HepG2 (cell line): ENCODE data around the gene COPZ2. TPM values are rescaled to one million over a fixed set of nuclear protein-coding genes. Genes with fewer than 3 reads are reported as not detected.

Experiments used
- ATAC-seq: fragments of 200-7000 bp; cut with Tn5 transposase; 3 replicates; pipeline ENCODE4 v1.9.1; 2020; ENCODE audit warnings: mild to moderate bottlenecking, moderate library complexity
- BruUV-seq: library from RNA; stranded (reverse); fragments of 400-500 nt; replicated peaks from 2 replicates; lab custom pipeline; 2021; lab: Mats Ljungman, UMichigan
- CTCF ChIA-PET: fragments of 300-600 bp; formaldehyde crosslinking; extraction: SDS; loops from one replicate; lab custom pipeline; 2021; ENCODE audit warnings: low total read pairs, inconsistent platforms, low intra/inter-chr PET ratio; lab: Yijun Ruan, JAX
- POLR2A ChIA-PET: fragments of 350-600 bp; sonication (Branson Sonifier 250); formaldehyde crosslinking; loops from one replicate; lab custom pipeline; 2020; ENCODE audit warnings: antibody characterized with exemption, inconsistent platforms; lab: Yijun Ruan, JAX
- DNase-seq: peaks from one replicate; pipeline ENCODE4 v3.0.0-alpha.2; 2015; ENCODE audit warnings: low spot score
- FAIRE-seq: peaks from 3 replicates; lab custom pipeline; 2011; peaks lifted over from hg19 to GRCh38; lab: Jason Lieb, UNC
- H2AFZ ChIP-seq: one replicate; pipeline ENCODE4 v1.6.1; 2011; ENCODE audit warnings: low read length, inconsistent platforms
- H3K27ac ChIP-seq: fragments of 300-600 bp; 3 replicates; pipeline ENCODE4 v1.8.0; 2011; ENCODE audit warnings: mixed run types, mild to moderate bottlenecking, mixed read lengths, low read length, inconsistent platforms; ENCODE audit not compliant: insufficient read depth; ENCODE audit errors: extremely low read length
- H3K27me3 ChIP-seq, 2 experiments: fragments of 200-600 bp in 1 of 2; 2 replicates in 1 of 2; 3 replicates in 1 of 2; pipeline versions ENCODE4 v1.6.0 to v1.8.0; 2011; ENCODE audit warnings: low read length in 2 of 2, mild to moderate bottlenecking in 2 of 2, moderate library complexity in 2 of 2, inconsistent platforms in 1 of 2; ENCODE audit not compliant: insufficient read depth in 2 of 2, control insufficient read depth in 1 of 2
- H3K36me3 ChIP-seq, 2 experiments: fragments of 200-600 bp in 1 of 2; replicated peaks in 1 of 2; 2 replicates in 1 of 2; 3 replicates in 1 of 2; pipeline versions ENCODE4 v1.5.1 to v1.8.0; 2011; ENCODE audit warnings: low read length in 2 of 2, inconsistent platforms in 1 of 2; ENCODE audit not compliant: insufficient read depth in 2 of 2, control insufficient read depth in 1 of 2
- H3K4me1 ChIP-seq: 2 replicates; pipeline ENCODE4 v1.5.1; 2012; ENCODE audit warnings: low read length, inconsistent platforms; ENCODE audit not compliant: insufficient read depth
- H3K4me2 ChIP-seq: 2 replicates; pipeline ENCODE4 v1.6.0; 2011; ENCODE audit warnings: low read depth, low read length, inconsistent platforms
- H3K4me3 ChIP-seq, 3 experiments: fragments of 200-600 bp in 1 of 3; sonication (generic), shearing (Covaris generic) in 1 of 3; replicated peaks in 1 of 3; 2 replicates each; pipeline ENCODE4 v1.5.1; 2011 to 2016; ENCODE audit warnings: low read length in 3 of 3, inconsistent platforms in 2 of 3, low read depth in 2 of 3, mild to moderate bottlenecking in 2 of 3, control low read depth in 1 of 3, mixed read lengths in 1 of 3; ENCODE audit not compliant: insufficient read depth in 1 of 3
- H3K79me2 ChIP-seq: one replicate; pipeline ENCODE4 v1.6.1; 2011; ENCODE audit warnings: low read length, inconsistent platforms; ENCODE audit not compliant: insufficient read depth
- H3K9ac ChIP-seq: 2 replicates; pipeline ENCODE4 v1.6.0; 2011; ENCODE audit warnings: mild to moderate bottlenecking, low read depth, low read length, inconsistent platforms; ENCODE audit not compliant: insufficient read depth
- H3K9me3 ChIP-seq: 2 replicates; pipeline ENCODE4 v1.5.1; 2012; ENCODE audit warnings: mild to moderate bottlenecking, low read length
- H4K20me1 ChIP-seq: 2 replicates; pipeline ENCODE4 v1.6.0; 2011; ENCODE audit warnings: inconsistent platforms, mild to moderate bottlenecking, low read length, moderate library complexity; ENCODE audit not compliant: insufficient read depth
- BCL6 ChIP-seq: IDR thresholded peaks from 2 replicates; pipeline ENCODE4 v1.6.1; 2016; ENCODE audit warnings: missing genetic modification reagents, missing compliant biosample characterization
- EHMT2 ChIP-seq: fragments of 200-600 bp; sonication (generic); IDR thresholded peaks from 2 replicates; pipeline ENCODE4 v1.7.0; 2017; ENCODE audit warnings: antibody characterized with exemption, low read depth, low read length, borderline replicate concordance
- ETV5 ChIP-seq: IDR thresholded peaks from 2 replicates; pipeline ENCODE4 v1.6.1; 2018; ENCODE audit warnings: missing biosample characterization, missing genetic modification reagents, inconsistent platforms, borderline replicate concordance
- NFKB2 ChIP-seq: sonication (generic); formaldehyde crosslinking; IDR thresholded peaks from 2 replicates; pipeline ENCODE4 v1.4.0; 2020; ENCODE audit warnings: missing genetic modification reagents, borderline replicate concordance
- RBM39 ChIP-seq: fragments of 200-400 bp; formaldehyde crosslinking; IDR thresholded peaks from one replicate; pipeline ENCODE4 v1.6.1; 2018; ENCODE audit warnings: antibody characterized with exemption, mild to moderate bottlenecking, low read depth, low read length; ENCODE audit not compliant: poor library complexity, severe bottlenecking
- SIN3B ChIP-seq: fragments of 150-350 bp; IDR thresholded peaks from 2 replicates; pipeline ENCODE4 v1.6.1; 2014; ENCODE audit warnings: low read length
- YEATS2 ChIP-seq: sonication (generic); formaldehyde crosslinking; IDR thresholded peaks from 2 replicates; pipeline ENCODE4 v1.4.0; 2020; ENCODE audit warnings: missing genetic modification reagents, borderline replicate concordance
- ZBTB8A ChIP-seq: sonication (generic); formaldehyde crosslinking; IDR thresholded peaks from 2 replicates; pipeline ENCODE4 v1.4.0; 2020; ENCODE audit warnings: mild to moderate bottlenecking, low read depth, missing genetic modification reagents, borderline replicate concordance
- ZFP62 ChIP-seq: sonication (generic); formaldehyde crosslinking; IDR thresholded peaks from 2 replicates; pipeline ENCODE4 v1.4.0; 2020; ENCODE audit warnings: missing genetic modification reagents
- ZNF264 ChIP-seq: sonication (generic); formaldehyde crosslinking; IDR thresholded peaks from 2 replicates; pipeline ENCODE4 v1.4.0; 2020; ENCODE audit warnings: missing genetic modification reagents
- ZNF44 ChIP-seq: sonication (generic); formaldehyde crosslinking; IDR thresholded peaks from 2 replicates; pipeline ENCODE4 v1.5.1; 2020; ENCODE audit warnings: mild to moderate bottlenecking, missing genetic modification reagents
- ZNF460 ChIP-seq: sonication (generic); formaldehyde crosslinking; IDR thresholded peaks from 2 replicates; pipeline ENCODE4 v1.5.1; 2020; ENCODE audit warnings: missing genetic modification reagents, mild to moderate bottlenecking, borderline replicate concordance
- ZNF781 ChIP-seq: sonication (generic); formaldehyde crosslinking; IDR thresholded peaks from 2 replicates; pipeline ENCODE4 v1.5.1; 2020; ENCODE audit warnings: borderline replicate concordance, mild to moderate bottlenecking, missing genetic modification reagents; ENCODE audit errors: not compliant biosample characterization
- WGBS: methylation state at CpG from one replicate; pipeline ENCODE4 v1.1.6; 2017; ENCODE audit warnings: low lambda C conversion rate; 5-methylcytosine and 5-hydroxymethylcytosine counted together
- in situ Hi-C: cut with HindIII; loops from 2 replicates; pipeline ENCODE4 v1.10.0; 2017; ENCODE audit warnings: low pct_unique_long_range_greater_than_20kb; ENCODE audit not compliant: extremely low pct_ligation_motif_present
- intact Hi-C: fragments of 100-400 bp; cut with micrococcal nuclease; formaldehyde crosslinking; loops from one replicate; pipeline ENCODE4 v1.10.0; 2022; ENCODE audit not compliant: unreplicated experiment
- polyA plus RNA-seq, 8 experiments: library from polyadenylated mRNA; depleted of rRNA in 3 of 8; stranded (reverse) in 7 of 8; unstranded in 1 of 8; fragments of >200 nt; fragmentation: Illumina TruSeq in 4 of 8; extraction: Trizol in 4 of 8; gene quantifications; 2 replicates each; pipeline versions ENCODE4 v1.2.1 to v1.2.3, GENCODE V29; 2011 to 2016; ENCODE audit warnings: low read depth in 4 of 8, missing spikeins in 1 of 8, mixed read lengths in 1 of 8; ENCODE audit not compliant: insufficient read depth in 1 of 8
- total RNA-seq, 5 experiments: library from RNA; depleted of rRNA; stranded (reverse); fragments of >200 nt; fragmentation: Illumina TruSeq; extraction: Trizol; gene quantifications; 2 replicates each; pipeline ENCODE4 v1.2.3, GENCODE V29; 2016; ENCODE audit warnings: low read depth in 1 of 5
- TF ChIP-seq, protein P1 (sequence below): sonication (generic); formaldehyde crosslinking; IDR thresholded peaks from 2 replicates; pipeline ENCODE4 v1.5.1; 2020; ENCODE audit warnings: mild to moderate bottlenecking, missing genetic modification reagents, borderline replicate concordance
- TF ChIP-seq, protein P2 (sequence below): sonication (generic); formaldehyde crosslinking; conservative IDR thresholded peaks from 2 replicates; pipeline ENCODE4 v1.8.0; 2022; ENCODE audit warnings: mild to moderate bottlenecking, moderate library complexity, missing genetic modification reagents
- TF ChIP-seq, protein P3 (sequence below): sonication (generic); formaldehyde crosslinking; IDR thresholded peaks from 2 replicates; pipeline ENCODE4 v1.4.0; 2020; ENCODE audit warnings: low read depth, mild to moderate bottlenecking, missing genetic modification reagents
- TF ChIP-seq, protein P4 (sequence below): sonication (generic); formaldehyde crosslinking; IDR thresholded peaks from 2 replicates; pipeline ENCODE4 v1.4.0; 2020; ENCODE audit warnings: missing genetic modification reagents
- TF ChIP-seq, protein P5 (sequence below): sonication (generic); formaldehyde crosslinking; IDR thresholded peaks from 2 replicates; pipeline ENCODE4 v1.8.1; 2023; ENCODE audit warnings: mild to moderate bottlenecking, moderate library complexity, missing genetic modification reagents
- TF ChIP-seq, protein P6 (sequence below): IDR thresholded peaks from 2 replicates; pipeline ENCODE4 v1.6.1; 2018; ENCODE audit warnings: missing genetic modification reagents

The COPZ2 gene
- total and polyA plus RNA-seq, 2 of the 13 experiments (the other 11 are each of a cell fraction or from before 2014, with no cell fraction given): 0.61 to 1.5 TPM

DNA sequence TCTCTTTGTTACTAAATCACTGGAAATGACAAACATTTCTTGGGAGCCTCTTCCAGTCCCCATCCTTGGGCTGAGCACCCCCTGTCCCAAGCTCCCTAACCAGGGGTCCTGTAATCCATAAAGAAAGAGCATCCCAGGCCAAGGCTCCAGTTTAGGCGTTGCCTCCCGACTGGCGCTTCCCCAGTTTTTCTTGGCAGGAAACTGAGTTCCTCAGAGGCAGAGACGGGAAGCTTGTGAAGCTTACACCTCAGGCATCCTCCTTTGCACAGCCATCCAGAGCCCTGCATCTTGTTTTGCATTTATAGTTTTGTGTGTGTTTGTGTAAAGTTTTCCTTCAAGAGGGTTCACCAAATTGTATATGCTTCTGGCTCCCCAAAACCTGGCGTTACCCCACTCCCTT is 7.1 kb downstream of the COPZ2 start:
- Histone ChIP-seq H3K4me1 (peaks cover 16% of the 10 kb centered on the region), H4K20me1 (no peaks in the 10 kb centered on the region), H3K36me3 (no peaks in the 10 kb centered on the region), H3K27ac (no peak overlapping the region)
- FAIRE-seq: no peak
- no TSS peak for BruUV-seq
- ChIA-PET POLR2A (interaction anchor here (0.5 kb wide), 1 partner anchor 18 kb away, joined by 3 read pairs; the partner anchor contains the start of gene NFE2L1), CTCF (no interaction called here)
- no peak for DNase-seq
- 44% methylated on average over 5 of the region's 5 CpGs for WGBS
- no peak for TF ChIP-seq YEATS2 (CRISPR knock-in tag)
- no peak for TF ChIP-seq BCL6 (CRISPR knock-in tag)
- TF ChIP-seq, protein P1, sequence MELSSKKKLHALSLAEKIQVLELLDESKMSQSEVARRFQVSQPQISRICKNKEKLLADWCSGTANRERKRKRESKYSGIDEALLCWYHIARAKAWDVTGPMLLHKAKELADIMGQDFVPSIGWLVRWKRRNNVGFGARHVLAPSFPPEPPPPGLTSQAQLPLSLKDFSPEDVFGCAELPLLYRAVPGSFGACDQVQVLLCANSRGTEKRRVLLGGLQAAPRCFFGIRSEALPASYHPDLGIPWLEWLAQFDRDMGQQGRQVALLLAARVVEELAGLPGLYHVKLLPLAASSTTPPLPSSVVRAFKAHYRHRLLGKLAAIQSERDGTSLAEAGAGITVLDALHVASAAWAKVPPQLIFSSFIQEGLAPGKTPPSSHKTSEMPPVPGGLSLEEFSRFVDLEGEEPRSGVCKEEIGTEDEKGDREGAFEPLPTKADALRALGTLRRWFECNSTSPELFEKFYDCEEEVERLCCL (CRISPR knock-in tag): no peak
- no peak for TF ChIP-seq ZNF264 (CRISPR knock-in tag)
- TF ChIP-seq, protein P2, sequence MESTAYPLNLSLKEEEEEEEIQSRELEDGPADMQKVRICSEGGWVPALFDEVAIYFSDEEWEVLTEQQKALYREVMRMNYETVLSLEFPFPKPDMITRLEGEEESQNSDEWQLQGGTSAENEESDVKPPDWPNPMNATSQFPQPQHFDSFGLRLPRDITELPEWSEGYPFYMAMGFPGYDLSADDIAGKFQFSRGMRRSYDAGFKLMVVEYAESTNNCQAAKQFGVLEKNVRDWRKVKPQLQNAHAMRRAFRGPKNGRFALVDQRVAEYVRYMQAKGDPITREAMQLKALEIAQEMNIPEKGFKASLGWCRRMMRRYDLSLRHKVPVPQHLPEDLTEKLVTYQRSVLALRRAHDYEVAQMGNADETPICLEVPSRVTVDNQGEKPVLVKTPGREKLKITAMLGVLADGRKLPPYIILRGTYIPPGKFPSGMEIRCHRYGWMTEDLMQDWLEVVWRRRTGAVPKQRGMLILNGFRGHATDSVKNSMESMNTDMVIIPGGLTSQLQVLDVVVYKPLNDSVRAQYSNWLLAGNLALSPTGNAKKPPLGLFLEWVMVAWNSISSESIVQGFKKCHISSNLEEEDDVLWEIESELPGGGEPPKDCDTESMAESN (CRISPR knock-in tag): no peak
- TF ChIP-seq RBM39: no peak
- no peak for TF ChIP-seq EHMT2
- TF ChIP-seq ZNF460 (CRISPR knock-in tag): no peak
- TF ChIP-seq ZFP62 (CRISPR knock-in tag): no peak
- TF ChIP-seq, protein P3, sequence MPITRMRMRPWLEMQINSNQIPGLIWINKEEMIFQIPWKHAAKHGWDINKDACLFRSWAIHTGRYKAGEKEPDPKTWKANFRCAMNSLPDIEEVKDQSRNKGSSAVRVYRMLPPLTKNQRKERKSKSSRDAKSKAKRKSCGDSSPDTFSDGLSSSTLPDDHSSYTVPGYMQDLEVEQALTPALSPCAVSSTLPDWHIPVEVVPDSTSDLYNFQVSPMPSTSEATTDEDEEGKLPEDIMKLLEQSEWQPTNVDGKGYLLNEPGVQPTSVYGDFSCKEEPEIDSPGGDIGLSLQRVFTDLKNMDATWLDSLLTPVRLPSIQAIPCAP (CRISPR knock-in tag): no peak
- TF ChIP-seq, protein P4, sequence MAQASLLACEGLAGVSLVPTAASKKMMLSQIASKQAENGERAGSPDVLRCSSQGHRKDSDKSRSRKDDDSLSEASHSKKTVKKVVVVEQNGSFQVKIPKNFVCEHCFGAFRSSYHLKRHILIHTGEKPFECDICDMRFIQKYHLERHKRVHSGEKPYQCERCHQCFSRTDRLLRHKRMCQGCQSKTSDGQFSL (CRISPR knock-in tag): no peak
- no peak for TF ChIP-seq SIN3B
- TF ChIP-seq, protein P5, sequence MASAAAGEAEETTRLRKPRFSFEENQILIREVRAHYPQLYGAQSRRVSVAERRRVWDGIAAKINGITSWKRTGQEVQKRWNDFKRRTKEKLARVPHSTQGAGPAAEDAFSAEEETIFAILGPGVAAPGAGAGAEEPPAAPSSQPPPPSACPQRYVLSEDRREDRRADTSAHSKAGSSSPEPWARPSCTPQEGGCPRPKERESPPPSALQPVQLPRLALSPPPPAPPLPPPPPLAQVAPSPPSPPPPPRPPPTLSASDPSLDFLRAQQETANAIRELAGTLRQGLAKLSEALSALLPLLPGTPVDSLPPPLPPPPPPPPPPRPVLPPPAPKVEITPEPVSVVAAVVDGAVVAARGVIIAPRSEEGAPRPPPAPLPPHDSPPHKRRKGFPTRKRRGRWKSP (CRISPR knock-in tag): no peak
- TF ChIP-seq, protein P6, sequence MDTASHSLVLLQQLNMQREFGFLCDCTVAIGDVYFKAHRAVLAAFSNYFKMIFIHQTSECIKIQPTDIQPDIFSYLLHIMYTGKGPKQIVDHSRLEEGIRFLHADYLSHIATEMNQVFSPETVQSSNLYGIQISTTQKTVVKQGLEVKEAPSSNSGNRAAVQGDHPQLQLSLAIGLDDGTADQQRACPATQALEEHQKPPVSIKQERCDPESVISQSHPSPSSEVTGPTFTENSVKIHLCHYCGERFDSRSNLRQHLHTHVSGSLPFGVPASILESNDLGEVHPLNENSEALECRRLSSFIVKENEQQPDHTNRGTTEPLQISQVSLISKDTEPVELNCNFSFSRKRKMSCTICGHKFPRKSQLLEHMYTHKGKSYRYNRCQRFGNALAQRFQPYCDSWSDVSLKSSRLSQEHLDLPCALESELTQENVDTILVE: no peak
- no peak for TF ChIP-seq NFKB2 (CRISPR knock-in tag)
- no peak for TF ChIP-seq ZNF44 (CRISPR knock-in tag)
- TF ChIP-seq ZBTB8A (CRISPR knock-in tag): no peak
- TF ChIP-seq ETV5 (CRISPR knock-in tag): no peak
- no peak for TF ChIP-seq ZNF781
- TF ChIP-seq, all 625 proteins: peak for 0
- H2AFZ ChIP-seq: no peak overlapping the region
- in situ Hi-C loops: no loop called here
- H3K4me2 ChIP-seq: no peak overlapping the region
- H3K27me3 ChIP-seq: peaks cover 1 to 30% of the 10 kb centered on the region in 2 experiments; a peak in 2 of 5 replicates
- no peak overlapping the region for H3K9ac ChIP-seq
- no peaks in the 10 kb centered on the region for H3K79me2 ChIP-seq
- intact Hi-C loops: no loop called here
- no peak overlapping the region for H3K4me3 ChIP-seq
- ATAC-seq: no peak
- no peaks in the 10 kb centered on the region for H3K9me3 ChIP-seq
